NK-92 (cell line): ENCODE results near the gene SMIM27.
"Not testable (repeated sequence)": the region's sequence is repeated elsewhere in the genome, so short reads cannot be mapped to it uniquely, and the experiment has no call there.

Source experiments
- DNase-seq: peaks from one replicate; lab custom pipeline; 2025; ENCODE audit not compliant: unreplicated experiment; lab: John Stamatoyannopoulos, UW

SMIM27 gene

DNA sequence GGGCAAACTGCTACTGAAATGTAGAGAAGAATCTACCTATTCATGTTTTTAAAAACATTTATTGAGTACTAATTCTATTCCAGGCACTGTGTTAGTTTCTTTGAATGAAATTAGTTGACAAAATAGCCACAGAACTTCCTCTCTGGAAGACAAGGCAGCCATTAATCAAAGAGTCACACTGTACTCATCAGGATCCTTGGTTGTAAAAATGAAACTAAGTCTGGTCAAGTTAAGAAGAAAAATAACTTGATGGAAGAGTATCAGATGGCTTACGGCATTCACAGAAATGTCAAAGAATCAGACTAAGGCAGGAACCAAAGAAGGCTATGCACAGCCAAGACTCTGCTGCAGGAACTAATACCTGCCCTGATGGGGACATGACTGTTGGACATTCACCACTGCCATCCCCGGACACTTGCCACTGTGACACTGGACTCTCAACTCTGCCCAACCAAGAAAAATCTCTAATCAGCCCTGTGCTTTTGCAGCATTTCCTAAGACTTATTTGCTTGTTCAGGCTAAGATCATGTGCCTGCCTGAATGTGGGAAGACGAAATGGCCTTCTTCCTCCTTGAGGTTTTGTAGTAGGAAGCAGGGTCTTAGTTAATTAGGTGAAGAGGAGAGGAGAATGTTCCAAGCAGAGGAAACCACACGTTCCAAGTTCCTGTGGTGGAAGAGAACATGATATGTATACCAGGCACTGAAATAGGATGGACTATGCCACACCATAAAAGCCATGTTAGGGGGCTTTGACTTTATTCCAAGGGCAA, 44.2 kb downstream of the SMIM27 start:
- DNase-seq, result no peak

DNA sequence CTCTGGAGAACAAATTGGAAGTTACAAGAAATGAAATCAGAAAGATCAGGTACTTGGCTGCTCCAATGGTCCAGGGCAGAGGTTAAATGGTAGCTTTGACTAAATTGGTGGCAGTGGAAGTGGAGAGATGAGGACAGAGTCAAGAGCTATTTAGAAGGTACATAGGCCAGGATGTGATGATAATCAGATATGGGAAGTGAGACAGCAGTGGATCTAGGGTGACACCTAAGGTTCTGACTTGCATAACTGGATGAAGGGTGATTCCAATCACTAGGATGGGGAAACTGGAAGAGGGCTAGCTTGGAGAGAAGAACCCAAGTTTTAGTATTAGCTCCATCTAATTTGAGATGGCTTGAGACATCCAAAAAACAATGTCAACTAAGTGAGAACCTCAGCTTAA, 44.8 kb downstream of the SMIM27 start:
- DNase-seq, result no peak

DNA sequence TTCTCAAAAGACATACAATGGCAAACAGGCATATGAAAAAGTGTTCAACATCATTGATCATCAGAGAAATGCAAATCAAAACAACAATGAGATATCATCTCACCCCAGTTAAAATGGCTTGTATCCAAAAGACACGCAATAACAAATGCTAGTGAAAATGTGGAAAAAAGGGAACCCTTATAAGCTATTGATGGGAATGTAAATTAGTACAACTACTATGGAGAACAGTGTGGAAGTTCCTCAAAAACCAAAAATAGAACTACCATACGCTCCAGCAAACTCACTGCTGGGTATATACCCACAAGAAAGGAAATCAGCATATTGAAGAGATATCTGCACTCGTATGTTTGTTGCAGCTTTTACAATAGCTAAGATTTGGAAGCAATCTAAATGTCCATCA, 46.9 kb downstream of the SMIM27 start:
- not testable (repeated sequence) for DNase-seq
